RWPE1 (cell line): Measurements from ENCODE around the gene PSME2.

Experiments
- CTCF ChIA-PET: fragments of 350-600 bp; sonication (Branson Sonifier 250); formaldehyde crosslinking; extraction: SDS; loops from one replicate; lab custom pipeline; 2021; lab: Yijun Ruan, JAX
- POLR2A ChIA-PET: fragments of 400-600 bp; formaldehyde crosslinking; extraction: SDS; loops from one replicate; lab custom pipeline; 2020; ENCODE audit warnings: antibody characterized with exemption; ENCODE audit not compliant: low non-redundant PET; lab: Yijun Ruan, JAX
- DNase-seq: peaks from one replicate; pipeline ENCODE4 v3.0.0; 2012; ENCODE audit warnings: low spot score
- H3K27ac ChIP-seq: fragments of 450-650 bp; 2 replicates; pipeline ENCODE4 v1.5.1; 2017
- TF ChIP-seq, protein P1 (sequence below): fragments of 450-650 bp; conservative IDR thresholded peaks from 2 replicates; pipeline ENCODE4 v1.5.1; 2017; ENCODE audit warnings: low read depth, mild to moderate bottlenecking

Gene PSME2

DNA sequence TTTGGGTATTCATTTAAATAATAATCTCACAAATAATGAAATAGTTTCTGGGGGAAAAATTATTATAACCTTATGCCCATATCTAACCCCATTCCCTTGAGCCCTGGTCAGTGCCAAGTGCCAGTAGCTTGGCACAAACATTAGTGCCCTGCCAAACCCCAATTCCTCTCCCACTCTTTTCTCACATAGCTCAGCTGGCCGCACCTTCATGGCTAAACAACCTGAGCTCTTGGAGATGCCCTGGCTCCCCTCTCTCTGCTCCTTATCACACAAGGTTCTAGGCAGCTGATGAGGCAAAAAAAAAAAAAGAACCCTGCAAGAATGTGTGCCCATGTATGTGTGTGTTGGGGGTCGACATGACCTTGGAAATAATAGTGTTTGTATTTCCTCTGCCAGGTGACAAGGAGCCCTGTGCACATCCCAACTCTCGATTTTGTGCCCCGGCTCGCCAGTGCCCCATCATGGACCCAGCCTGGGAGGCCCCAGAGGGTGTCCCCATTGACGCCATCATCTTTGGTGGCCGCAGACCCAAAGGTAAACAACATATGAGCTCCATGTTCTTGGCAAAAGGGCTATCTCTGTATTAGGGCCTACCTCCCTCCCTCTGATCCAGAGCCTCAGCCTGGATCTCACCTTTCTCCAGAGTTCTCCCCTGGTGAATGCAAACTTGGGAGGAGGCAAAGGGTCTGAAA lies 43.9 kb downstream of the PSME2 start:
- ChIA-PET POLR2A (interaction anchor here (0.6 kb wide), 1 partner anchor 20 kb away, joined by 3 read pairs; no protein-coding TSS in a partner anchor), CTCF (no interaction called here)
- TF ChIP-seq, protein P1, sequence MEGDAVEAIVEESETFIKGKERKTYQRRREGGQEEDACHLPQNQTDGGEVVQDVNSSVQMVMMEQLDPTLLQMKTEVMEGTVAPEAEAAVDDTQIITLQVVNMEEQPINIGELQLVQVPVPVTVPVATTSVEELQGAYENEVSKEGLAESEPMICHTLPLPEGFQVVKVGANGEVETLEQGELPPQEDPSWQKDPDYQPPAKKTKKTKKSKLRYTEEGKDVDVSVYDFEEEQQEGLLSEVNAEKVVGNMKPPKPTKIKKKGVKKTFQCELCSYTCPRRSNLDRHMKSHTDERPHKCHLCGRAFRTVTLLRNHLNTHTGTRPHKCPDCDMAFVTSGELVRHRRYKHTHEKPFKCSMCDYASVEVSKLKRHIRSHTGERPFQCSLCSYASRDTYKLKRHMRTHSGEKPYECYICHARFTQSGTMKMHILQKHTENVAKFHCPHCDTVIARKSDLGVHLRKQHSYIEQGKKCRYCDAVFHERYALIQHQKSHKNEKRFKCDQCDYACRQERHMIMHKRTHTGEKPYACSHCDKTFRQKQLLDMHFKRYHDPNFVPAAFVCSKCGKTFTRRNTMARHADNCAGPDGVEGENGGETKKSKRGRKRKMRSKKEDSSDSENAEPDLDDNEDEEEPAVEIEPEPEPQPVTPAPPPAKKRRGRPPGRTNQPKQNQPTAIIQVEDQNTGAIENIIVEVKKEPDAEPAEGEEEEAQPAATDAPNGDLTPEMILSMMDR = no peak

DNA sequence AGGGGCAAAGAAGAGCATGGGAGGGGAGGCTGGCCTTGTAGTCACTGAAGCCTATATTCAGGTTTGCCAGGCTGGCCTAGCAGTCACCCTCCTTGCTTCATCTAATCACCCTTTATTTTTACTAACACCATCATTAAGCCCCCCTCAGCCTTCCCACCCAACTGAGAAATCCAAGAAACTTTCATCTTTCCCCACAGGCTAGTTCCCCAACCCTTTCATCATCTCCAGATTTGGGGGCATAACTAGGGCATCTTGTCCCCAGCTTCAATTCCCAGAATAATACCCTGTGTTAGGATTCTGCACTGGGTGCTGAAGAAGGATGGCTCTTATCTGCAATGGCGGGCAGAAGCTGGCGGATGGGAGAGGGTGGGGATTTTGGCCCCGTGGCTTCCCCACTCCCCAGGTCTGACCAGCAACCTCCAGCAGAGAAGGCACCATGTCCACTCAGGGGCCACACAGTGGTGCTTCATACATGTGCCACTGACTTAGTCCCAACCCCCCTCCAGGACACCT lies 45.4 kb downstream of the PSME2 start:
- H3K27ac ChIP-seq = peak overlapping the region; percentile 10; the same call in 1 of the 2 replicates
- POLR2A ChIA-PET = no interaction called here
- TF ChIP-seq, protein P1 = no peak
- DNase-seq = no peak
- CTCF ChIA-PET = interaction anchor here (0.6 kb wide), 1 partner anchor 26 kb away, joined by 3 read pairs; no protein-coding TSS in a partner anchor

More for the DNA sequence above, 43.9 kb downstream of the PSME2 start:
- H3K27ac ChIP-seq = no peak overlapping the region
- DNase-seq = no peak

DNA sequence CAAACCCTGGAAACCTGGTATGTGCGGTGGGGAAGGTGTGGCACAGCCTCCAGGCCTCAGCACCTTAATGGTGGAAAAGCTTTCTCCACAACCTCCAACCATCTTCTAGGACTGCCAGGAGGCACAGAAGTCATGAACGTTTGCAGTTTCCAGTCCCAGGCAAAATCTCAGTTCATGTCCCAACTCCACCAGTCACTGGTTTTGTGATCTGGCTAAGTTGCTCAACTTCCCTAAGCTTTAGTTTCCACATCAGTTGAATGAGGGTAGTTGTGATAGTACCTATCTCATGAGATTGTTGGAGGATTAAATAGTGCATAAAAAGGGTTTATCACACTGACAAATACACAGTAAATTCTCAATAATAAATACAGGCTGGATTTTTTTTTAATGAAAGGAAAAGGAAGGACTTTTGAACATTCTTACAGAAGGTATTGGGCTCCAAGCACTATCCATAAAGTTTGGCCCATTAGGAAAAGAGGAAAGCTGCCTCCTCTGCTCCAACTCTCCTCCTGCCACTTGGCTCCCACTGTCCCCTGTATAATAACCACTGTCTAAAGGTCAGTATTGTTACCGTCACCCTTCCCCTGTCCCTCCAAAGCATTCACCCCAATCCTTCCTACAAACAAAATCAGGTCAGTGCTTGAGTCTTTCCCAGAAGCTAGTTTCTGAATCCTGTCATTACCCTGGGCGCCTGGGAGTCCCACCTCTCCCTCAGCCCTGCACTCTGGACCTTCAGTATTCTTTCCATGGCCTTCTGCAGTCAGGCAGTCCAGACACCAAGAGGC lies 46.0 kb downstream of the PSME2 start:
- TF ChIP-seq, protein P1 = no peak
- H3K27ac ChIP-seq = peak overlapping the region; percentile 26; the same call in 1 of the 2 replicates
- POLR2A ChIA-PET = no interaction called here
- DNase-seq = no peak
- CTCF ChIA-PET = interaction anchor here (0.6 to 1.4 kb wide), 3 partner anchors 8 to 626 kb away, joined by 3 to 5 read pairs (median 3); no protein-coding TSS in a partner anchor

DNA sequence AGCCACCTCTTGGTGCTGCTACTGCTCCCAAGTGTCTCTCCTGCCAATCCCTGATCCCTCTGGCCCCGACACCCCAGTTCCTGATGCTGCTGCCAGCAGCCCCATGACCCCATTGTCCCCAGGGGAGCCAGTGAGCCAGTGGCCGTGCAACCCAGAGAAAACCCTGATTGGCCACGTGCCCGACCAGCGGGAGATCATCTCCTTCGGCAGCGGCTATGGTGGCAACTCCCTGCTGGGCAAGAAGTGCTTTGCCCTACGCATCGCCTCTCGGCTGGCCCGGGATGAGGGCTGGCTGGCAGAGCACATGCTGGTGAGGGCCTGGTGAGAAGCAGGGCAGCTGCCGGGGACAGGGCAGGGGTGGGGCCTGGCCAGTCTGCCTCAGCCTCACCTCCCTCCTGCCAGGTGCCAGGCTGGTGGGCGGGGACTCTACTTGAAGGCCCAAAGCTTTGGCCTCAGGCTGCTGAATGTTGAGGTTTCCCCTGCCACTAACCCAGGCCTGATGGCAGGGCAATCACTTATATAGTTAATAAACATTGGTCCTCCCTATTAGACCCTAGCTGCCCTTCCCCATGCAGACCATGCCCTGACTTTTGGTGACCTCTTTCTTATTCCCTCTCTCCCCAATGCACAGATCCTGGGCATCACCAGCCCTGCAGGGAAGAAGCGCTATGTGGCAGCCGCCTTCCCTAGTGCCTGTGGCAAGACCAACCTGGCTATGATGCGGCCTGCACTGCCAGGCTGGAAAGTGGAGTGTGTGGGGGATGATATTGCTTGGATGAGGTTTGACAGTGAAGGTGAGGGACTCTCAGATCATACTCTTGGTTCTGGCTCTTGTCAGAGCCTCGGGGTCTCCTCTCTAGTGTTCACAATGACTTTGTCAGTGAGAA lies 47.2 kb downstream of the PSME2 start:
- H3K27ac ChIP-seq = peak overlapping the region; percentile 6; the same call in 1 of the 2 replicates
- ChIA-PET POLR2A (no interaction called here), CTCF (interaction anchor here (1.4 kb wide), 1 partner anchor 10 kb away, joined by 5 read pairs; no protein-coding TSS in a partner anchor)
- DNase-seq = no peak
- TF ChIP-seq, protein P1 = no peak

DNA sequence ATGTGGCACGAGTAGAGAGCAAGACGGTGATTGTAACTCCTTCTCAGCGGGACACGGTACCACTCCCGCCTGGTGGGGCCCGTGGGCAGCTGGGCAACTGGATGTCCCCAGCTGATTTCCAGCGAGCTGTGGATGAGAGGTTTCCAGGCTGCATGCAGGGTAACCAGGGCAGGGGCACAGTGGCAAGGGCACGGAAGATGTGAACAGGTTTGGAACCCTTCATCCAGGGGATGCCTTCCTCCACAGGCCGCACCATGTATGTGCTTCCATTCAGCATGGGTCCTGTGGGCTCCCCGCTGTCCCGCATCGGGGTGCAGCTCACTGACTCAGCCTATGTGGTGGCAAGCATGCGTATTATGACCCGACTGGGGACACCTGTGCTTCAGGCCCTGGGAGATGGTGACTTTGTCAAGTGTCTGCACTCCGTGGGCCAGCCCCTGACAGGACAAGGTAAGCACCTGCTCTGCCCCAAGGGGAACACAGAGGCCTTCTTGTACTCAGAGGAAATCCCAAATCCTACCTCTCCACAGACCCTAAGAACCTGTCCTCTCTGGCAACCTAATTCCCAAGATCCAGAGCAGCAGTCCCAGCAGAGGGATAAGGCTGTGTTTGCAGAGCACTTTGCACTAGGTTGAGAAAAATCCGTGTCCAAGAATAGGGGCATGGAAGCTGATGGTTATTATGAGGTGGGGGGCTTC lies 48.0 kb downstream of the PSME2 start:
- TF ChIP-seq, protein P1 = no peak
- POLR2A ChIA-PET = no interaction called here
- CTCF ChIA-PET = interaction anchor here (1.4 kb wide), 1 partner anchor 10 kb away, joined by 4 read pairs; no protein-coding TSS in a partner anchor
- H3K27ac ChIP-seq = 0 out of 2 replicates have a peak overlapping the region, but pooled peaks have one; percentile 6
- no peak for DNase-seq
